Measurements from ENCODE around the gene ANLN.

GRCh38 chr7:36381056-36381455 lies 8.6 kb upstream of the ANLN start:
- TF ChIP-seq, protein P1, sequence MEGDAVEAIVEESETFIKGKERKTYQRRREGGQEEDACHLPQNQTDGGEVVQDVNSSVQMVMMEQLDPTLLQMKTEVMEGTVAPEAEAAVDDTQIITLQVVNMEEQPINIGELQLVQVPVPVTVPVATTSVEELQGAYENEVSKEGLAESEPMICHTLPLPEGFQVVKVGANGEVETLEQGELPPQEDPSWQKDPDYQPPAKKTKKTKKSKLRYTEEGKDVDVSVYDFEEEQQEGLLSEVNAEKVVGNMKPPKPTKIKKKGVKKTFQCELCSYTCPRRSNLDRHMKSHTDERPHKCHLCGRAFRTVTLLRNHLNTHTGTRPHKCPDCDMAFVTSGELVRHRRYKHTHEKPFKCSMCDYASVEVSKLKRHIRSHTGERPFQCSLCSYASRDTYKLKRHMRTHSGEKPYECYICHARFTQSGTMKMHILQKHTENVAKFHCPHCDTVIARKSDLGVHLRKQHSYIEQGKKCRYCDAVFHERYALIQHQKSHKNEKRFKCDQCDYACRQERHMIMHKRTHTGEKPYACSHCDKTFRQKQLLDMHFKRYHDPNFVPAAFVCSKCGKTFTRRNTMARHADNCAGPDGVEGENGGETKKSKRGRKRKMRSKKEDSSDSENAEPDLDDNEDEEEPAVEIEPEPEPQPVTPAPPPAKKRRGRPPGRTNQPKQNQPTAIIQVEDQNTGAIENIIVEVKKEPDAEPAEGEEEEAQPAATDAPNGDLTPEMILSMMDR (IDR thresholded peaks at IDR 0.05; ENCODE audit: poor library complexity): no peak
- TF ChIP-seq EZH2 (IDR thresholded peaks at IDR 0.05; ENCODE audit: borderline replicate concordance): no peak

All from hepatocyte (in vitro differentiated cells).